A673 (cell line): Measurements from ENCODE around the gene PTMS. TPM values are rescaled to one million over a fixed set of nuclear protein-coding genes. Genes with fewer than 3 reads are reported as not detected.

Source experiments
- BruUV-seq: library from RNA; stranded (reverse); fragments of 400-500 nt; replicated peaks from 2 replicates; lab custom pipeline; 2021; lab: Mats Ljungman, UMichigan
- CTCF ChIA-PET: fragments of 300-600 bp; sonication (Branson Sonifier 250); formaldehyde crosslinking; loops from one replicate; lab custom pipeline; 2022; ENCODE audit warnings: antibody characterized with exemption; lab: Charles Lee
- POLR2A ChIA-PET: fragments of 300-600 bp; sonication (Branson Sonifier 250); formaldehyde crosslinking; loops from one replicate; lab custom pipeline; 2022; ENCODE audit warnings: antibody characterized with exemption; ENCODE audit not compliant: low non-redundant PET; lab: Charles Lee
- DNase-seq: peaks from one replicate; pipeline ENCODE4 v3.0.0-alpha.2; 2015; ENCODE audit warnings: low spot score
- H3K27ac ChIP-seq: fragments of 200-600 bp; sonication (generic); 2 replicates; pipeline ENCODE4 v1.5.1; 2016; ENCODE audit warnings: mixed run types, low read depth, mild to moderate bottlenecking, mixed read lengths, antibody characterized with exemption, low read length; ENCODE audit not compliant: poor library complexity, severe bottlenecking
- H3K27me3 ChIP-seq: fragments of 200-600 bp; sonication (generic); replicated peaks from 2 replicates; pipeline ENCODE4 v1.6.1; 2017; ENCODE audit warnings: mixed run types, low read depth, mild to moderate bottlenecking, mixed read lengths, antibody characterized with exemption, low read length; ENCODE audit not compliant: insufficient read depth, poor library complexity
- H3K36me3 ChIP-seq: fragments of 200-600 bp; sonication (generic); 2 replicates; pipeline ENCODE4 v1.6.1; 2016; ENCODE audit warnings: mixed run types, mild to moderate bottlenecking, mixed read lengths, antibody characterized with exemption, low read length; ENCODE audit not compliant: insufficient read depth, poor library complexity, severe bottlenecking
- H3K4me1 ChIP-seq: fragments of 200-600 bp; sonication (generic); 2 replicates; pipeline ENCODE4 v1.6.1; 2017; ENCODE audit warnings: mixed run types, mild to moderate bottlenecking, mixed read lengths, antibody characterized with exemption, low read length; ENCODE audit not compliant: insufficient read depth, poor library complexity, severe bottlenecking
- H3K4me3 ChIP-seq: fragments of 200-600 bp; sonication (generic); 2 replicates; pipeline ENCODE4 v1.5.1; 2016; ENCODE audit warnings: low read depth, mixed run types, mild to moderate bottlenecking, mixed read lengths, low read length; ENCODE audit not compliant: poor library complexity, severe bottlenecking
- H3K9me3 ChIP-seq: fragments of 200-600 bp; sonication (generic); 2 replicates; pipeline ENCODE4 v1.6.1; 2016; ENCODE audit warnings: mixed run types, low read depth, mild to moderate bottlenecking, mixed read lengths, antibody characterized with exemption, low read length; ENCODE audit not compliant: poor library complexity, severe bottlenecking
- CTCF ChIP-seq: fragments of 300-800, 200-600 bp; sonication (generic); conservative IDR thresholded peaks from 2 replicates; pipeline ENCODE4 v1.5.1; 2017; ENCODE audit warnings: low read depth, mild to moderate bottlenecking, antibody characterized with exemption, low read length, moderate library complexity, mixed read lengths
- EZH2 ChIP-seq: fragments of 200-600 bp; sonication (generic); IDR thresholded peaks from 2 replicates; pipeline ENCODE4 v1.6.1; 2017; ENCODE audit warnings: borderline replicate concordance, low read depth, mild to moderate bottlenecking, mixed read lengths, antibody characterized with exemption, low read length; ENCODE audit not compliant: poor library complexity, severe bottlenecking
- intact Hi-C: fragments of 100-400 bp; cut with micrococcal nuclease; formaldehyde crosslinking; loops from one replicate; pipeline ENCODE4 v1.10.0; 2022; ENCODE audit not compliant: unreplicated experiment
- total RNA-seq: library from RNA; stranded (reverse); gene quantifications from 2 replicates; pipeline ENCODE4 v1.2.3, GENCODE V29; 2021

PTMS gene
- total RNA-seq, 1 experiment from 2014 or later = 620 TPM

DNA sequence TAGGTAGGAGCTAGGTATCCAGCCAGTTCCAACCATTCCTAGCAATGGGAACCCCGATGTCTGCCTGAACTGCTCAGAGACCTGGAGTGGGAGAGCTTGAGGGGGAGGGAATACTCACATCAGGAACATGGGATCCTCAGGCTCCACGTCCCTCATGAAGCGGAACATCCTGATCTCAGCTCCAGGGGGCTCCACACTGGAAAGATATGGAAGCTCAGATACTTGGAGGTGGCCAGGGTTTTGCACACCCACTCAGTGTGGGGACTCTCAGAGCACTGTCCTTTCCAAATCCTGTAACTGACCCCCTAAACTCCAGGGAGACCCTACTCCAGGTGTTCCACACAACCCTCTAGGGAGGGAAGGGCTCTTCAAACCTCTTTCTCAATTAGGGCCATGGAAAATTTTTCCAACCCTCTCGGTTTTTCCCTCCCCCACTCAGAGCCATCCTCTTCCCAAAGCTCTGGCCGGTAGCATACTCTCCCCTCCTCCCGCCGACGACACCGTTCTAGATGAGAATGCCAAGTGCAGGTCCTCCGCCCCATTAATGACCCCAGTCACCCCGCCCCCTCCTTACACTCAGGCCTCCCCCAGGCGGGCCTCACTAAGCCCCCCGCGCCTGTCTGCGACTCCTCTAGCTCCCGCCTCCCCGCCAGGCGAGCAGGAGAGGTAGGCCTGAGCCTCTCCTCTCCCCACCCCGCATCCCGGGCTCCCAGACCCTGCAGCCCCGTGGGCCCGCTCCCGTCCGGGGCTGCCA is 13.8 kb upstream of the PTMS start:
- DNase-seq = peak; percentile 55
- peaks cover 18% of the 10 kb centered on the region for H3K4me1 ChIP-seq
- TSS peak; percentile 25 for BruUV-seq
- peak overlapping the region; percentile 99 for H3K27ac ChIP-seq
- peaks cover 48% of the 10 kb centered on the region for H3K36me3 ChIP-seq
- peak; percentile 48 for TF ChIP-seq CTCF
- TF ChIP-seq EZH2 = no peak
- no peaks in the 10 kb centered on the region for H3K9me3 ChIP-seq
- no peaks in the 10 kb centered on the region for H3K27me3 ChIP-seq
- ChIA-PET POLR2A (interaction anchor here (1.4 kb wide), 1 partner anchor 13 kb away, joined by 6 read pairs; no protein-coding TSS in a partner anchor), CTCF (interaction anchor here (0.5 to 2.5 kb wide), 7 partner anchors 14 to 91 kb away, joined by 3 to 21 read pairs (median 5); partner anchors contain the start of genes GPR162, PTMS and ZNF384)
- H3K4me3 ChIP-seq = peak overlapping the region; percentile 100
- intact Hi-C loops = loop anchor here (2.0 to 5.0 kb wide), 2 partner anchors 14 to 185 kb away; partner anchors contain the start of gene PTMS

GRCh38 chr12:6752921-6753771 is 13.0 kb upstream of the PTMS start, which contains the start of gene MLF2:
MLF2 (minus strand) TSS chr12:6753141; CDS start chr12:6752334, 807 bp downstream.
- no peaks in the 10 kb centered on the region for H3K27me3 ChIP-seq
- TF ChIP-seq CTCF = peak; percentile 98
- TF ChIP-seq EZH2 = no peak
- TSS peak; percentile 87 for BruUV-seq
- H3K9me3 ChIP-seq = no peaks in the 10 kb centered on the region
- intact Hi-C loops = loop anchor here (1.0 to 5.0 kb wide), 4 partner anchors 14 to 184 kb away; partner anchors contain the start of gene PTMS
- peaks cover 18% of the 10 kb centered on the region for H3K4me1 ChIP-seq
- ChIA-PET POLR2A (interaction anchor here (0.6 to 1.4 kb wide), 3 partner anchors 12 to 190 kb away, joined by 3 to 6 read pairs (median 3); partner anchors contain the start of genes C12orf57 and RNU7-1), CTCF (interaction anchor here (0.6 to 2.5 kb wide), 13 partner anchors 11 to 120 kb away, joined by 3 to 21 read pairs (median 6); partner anchors contain the start of genes GPR162, PTMS, SPSB2 and TPI1)
- DNase-seq = peak; percentile 99
- H3K36me3 ChIP-seq = peaks cover 40% of the 10 kb centered on the region
- peak within 1 kb of the TSS; percentile 100 for H3K4me3 ChIP-seq
- H3K27ac ChIP-seq = peak within 1 kb of the TSS; percentile 99
